ENCODE data around the gene AVL9. TPM values are rescaled to one million over a fixed set of nuclear protein-coding genes. Genes with fewer than 3 reads are reported as not detected.
A peak's percentile ranks its signal among the peaks of the same experiment; 100 is the strongest.

Gene AVL9
- total RNA-seq, 2 experiments from 2014 or later = 35.9 to 42.2 TPM

DNA sequence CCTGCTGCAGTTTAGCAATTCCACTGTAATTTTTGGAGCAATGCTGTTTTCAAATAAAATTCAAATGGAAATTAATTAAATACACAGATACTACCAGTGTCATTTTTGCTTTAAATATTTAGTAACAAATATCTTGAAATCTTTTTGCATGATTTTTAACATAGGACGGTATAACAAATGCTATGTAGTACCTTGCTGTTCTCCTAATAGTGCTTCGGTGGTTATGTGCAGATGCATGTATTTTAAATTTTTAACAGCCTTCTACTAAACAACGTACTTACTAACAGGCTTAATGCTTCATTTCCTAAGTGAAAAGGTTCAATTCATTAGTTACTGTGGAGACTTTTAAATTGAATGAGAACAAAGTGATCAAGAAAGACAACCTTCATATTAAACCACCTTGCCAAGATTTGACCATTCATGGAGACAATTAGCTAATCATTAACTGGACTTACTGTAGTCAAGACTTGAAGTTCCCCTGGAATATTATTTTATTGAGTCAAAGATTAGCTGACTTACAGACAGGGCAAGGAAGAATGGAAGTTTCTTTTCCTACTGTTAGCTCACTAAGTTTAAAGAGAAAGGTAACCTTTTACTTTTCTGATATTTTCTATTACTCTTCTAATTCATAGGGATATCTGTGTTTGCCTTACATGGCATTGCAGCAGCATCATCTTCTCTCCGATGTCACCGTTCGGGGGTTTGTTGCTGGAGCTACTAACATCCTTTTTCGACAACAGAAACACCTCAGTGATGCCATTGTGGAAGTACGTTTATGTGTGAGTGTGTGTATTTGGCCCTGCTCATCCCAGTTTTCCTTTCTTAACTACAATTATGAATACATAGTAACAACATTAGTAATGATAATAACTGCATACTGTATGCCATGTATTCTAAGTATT, 74.3 kb downstream of the AVL9 start:
- no peak for ATAC-seq (ENCODE audit: low read depth)
- Mint-ChIP-seq H3K27me3 (no peaks in the 10 kb centered on the region), H3K27ac (no peak overlapping the region)

GRCh38 chr7:32573110-32573687, 77.9 kb downstream of the AVL9 start:
- Mint-ChIP-seq H3K36me3 (peaks cover 18% of the 10 kb centered on the region), H3K27ac (no peak overlapping the region), H3K9me3 (no peaks in the 10 kb centered on the region), H3K4me1 (no peaks in the 10 kb centered on the region), H3K4me3 (no peak overlapping the region), H3K27me3 (no peaks in the 10 kb centered on the region)
- no peak for DNase-seq
- POLR2A ChIA-PET = interaction anchor here (1.2 kb wide), 1 partner anchor 77 kb away, joined by 4 read pairs; no protein-coding TSS in a partner anchor
- no peak for ATAC-seq (ENCODE audit: low read depth)

More for the DNA sequence above, 74.3 kb downstream of the AVL9 start:
- peaks cover 8% of the 10 kb centered on the region for H3K36me3 Mint-ChIP-seq
- H3K9me3 Mint-ChIP-seq = no peaks in the 10 kb centered on the region
- no peaks in the 10 kb centered on the region for H3K4me1 Mint-ChIP-seq
- no peak for DNase-seq
- POLR2A ChIA-PET = no interaction called here
- no peak overlapping the region for H3K4me3 Mint-ChIP-seq

DNA sequence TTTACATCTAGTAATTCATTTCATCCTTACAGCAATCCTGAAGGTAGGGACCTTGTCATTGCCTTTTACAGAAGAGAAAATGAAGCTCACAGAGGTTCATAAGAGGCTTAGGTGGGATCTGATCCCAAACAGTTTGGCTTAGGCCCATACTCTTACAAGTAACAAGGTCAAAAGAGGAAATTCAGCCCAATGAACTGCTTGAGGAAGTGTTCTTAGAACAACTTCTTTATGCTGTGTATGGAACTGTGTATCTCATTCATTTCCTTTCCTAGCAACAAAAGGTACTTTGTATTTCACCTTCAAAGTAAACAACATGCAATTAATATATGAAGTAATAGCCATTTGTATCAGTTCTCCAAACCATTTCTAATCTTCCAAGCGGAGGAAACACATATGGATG, 79.3 kb downstream of the AVL9 start:
- Mint-ChIP-seq H3K9me3 (no peaks in the 10 kb centered on the region), H3K4me1 (no peaks in the 10 kb centered on the region), H3K36me3 (peaks cover 22% of the 10 kb centered on the region), H3K27ac (no peak overlapping the region), H3K4me3 (no peak overlapping the region), H3K27me3 (no peaks in the 10 kb centered on the region)
- POLR2A ChIA-PET = interaction anchor here (1.2 kb wide), 1 partner anchor 78 kb away, joined by 4 read pairs; no protein-coding TSS in a partner anchor
- DNase-seq (no peak), ATAC-seq (ENCODE audit: low read depth) (no peak)

GRCh38 chr7:32577421-32577820, 82.1 kb downstream of the AVL9 start:
- H3K9me3 Mint-ChIP-seq = no peaks in the 10 kb centered on the region
- H3K27ac Mint-ChIP-seq = no peak overlapping the region
- ATAC-seq (ENCODE audit: low read depth) (no peak), DNase-seq (no peak)
- no peaks in the 10 kb centered on the region for H3K27me3 Mint-ChIP-seq
- no peak overlapping the region for H3K4me3 Mint-ChIP-seq
- no peaks in the 10 kb centered on the region for H3K4me1 Mint-ChIP-seq
- H3K36me3 Mint-ChIP-seq = peaks cover 20% of the 10 kb centered on the region
- POLR2A ChIA-PET = no interaction called here

- no peaks in the 10 kb centered on the region for H3K27me3 Mint-ChIP-seq
- DNase-seq (no peak), ATAC-seq (ENCODE audit: low read depth) (no peak)
- H3K27ac Mint-ChIP-seq = no peak overlapping the region
- no peaks in the 10 kb centered on the region for H3K4me1 Mint-ChIP-seq
- peaks cover 22% of the 10 kb centered on the region for H3K36me3 Mint-ChIP-seq
- no peak overlapping the region for H3K4me3 Mint-ChIP-seq
- H3K9me3 Mint-ChIP-seq = no peaks in the 10 kb centered on the region
- POLR2A ChIA-PET = no interaction called here
These were observed 84.5 kb downstream of the AVL9 start for GRCh38 chr7:32579776-32580175.

- no peak overlapping the region for H3K27ac Mint-ChIP-seq
- H3K4me3 Mint-ChIP-seq = no peak overlapping the region
- POLR2A ChIA-PET = no interaction called here
- no peaks in the 10 kb centered on the region for H3K9me3 Mint-ChIP-seq
- ATAC-seq (ENCODE audit: low read depth) (no peak), DNase-seq (no peak)
- H3K36me3 Mint-ChIP-seq = peaks cover 24% of the 10 kb centered on the region
- no peaks in the 10 kb centered on the region for H3K27me3 Mint-ChIP-seq
- no peaks in the 10 kb centered on the region for H3K4me1 Mint-ChIP-seq
These were observed 85.4 kb downstream of the AVL9 start for GRCh38 chr7:32580646-32581045.

GRCh38 chr7:32582036-32582435, 86.7 kb downstream of the AVL9 start:
- Mint-ChIP-seq H3K4me3 (no peak overlapping the region), H3K4me1 (peaks cover 3% of the 10 kb centered on the region), H3K27me3 (no peaks in the 10 kb centered on the region), H3K27ac (no peak overlapping the region), H3K9me3 (no peaks in the 10 kb centered on the region), H3K36me3 (peaks cover 26% of the 10 kb centered on the region)
- ATAC-seq (ENCODE audit: low read depth) (no peak), DNase-seq (no peak)
- POLR2A ChIA-PET = interaction anchor here (0.6 kb wide), 1 partner anchor 9 kb away, joined by 4 read pairs; no protein-coding TSS in a partner anchor

GRCh38 chr7:32583791-32584190, 88.5 kb downstream of the AVL9 start:
- no peak for ATAC-seq (ENCODE audit: low read depth)
- Mint-ChIP-seq H3K4me3 (no peak overlapping the region), H3K36me3 (peaks cover 26% of the 10 kb centered on the region), H3K9me3 (no peaks in the 10 kb centered on the region), H3K4me1 (peaks cover 8% of the 10 kb centered on the region), H3K27ac (no peak overlapping the region), H3K27me3 (no peaks in the 10 kb centered on the region)
- DNase-seq = no peak
- POLR2A ChIA-PET = no interaction called here

GRCh38 chr7:32586291-32587221, 91.3 kb downstream of the AVL9 start:
- no peaks in the 10 kb centered on the region for H3K27me3 Mint-ChIP-seq
- no peak for ATAC-seq (ENCODE audit: low read depth)
- no peak overlapping the region for H3K27ac Mint-ChIP-seq
- POLR2A ChIA-PET = no interaction called here
- H3K36me3 Mint-ChIP-seq = peaks cover 24% of the 10 kb centered on the region
- H3K9me3 Mint-ChIP-seq = no peaks in the 10 kb centered on the region
- no peak for DNase-seq
- peaks cover 11% of the 10 kb centered on the region for H3K4me1 Mint-ChIP-seq
- no peak overlapping the region for H3K4me3 Mint-ChIP-seq

DNA sequence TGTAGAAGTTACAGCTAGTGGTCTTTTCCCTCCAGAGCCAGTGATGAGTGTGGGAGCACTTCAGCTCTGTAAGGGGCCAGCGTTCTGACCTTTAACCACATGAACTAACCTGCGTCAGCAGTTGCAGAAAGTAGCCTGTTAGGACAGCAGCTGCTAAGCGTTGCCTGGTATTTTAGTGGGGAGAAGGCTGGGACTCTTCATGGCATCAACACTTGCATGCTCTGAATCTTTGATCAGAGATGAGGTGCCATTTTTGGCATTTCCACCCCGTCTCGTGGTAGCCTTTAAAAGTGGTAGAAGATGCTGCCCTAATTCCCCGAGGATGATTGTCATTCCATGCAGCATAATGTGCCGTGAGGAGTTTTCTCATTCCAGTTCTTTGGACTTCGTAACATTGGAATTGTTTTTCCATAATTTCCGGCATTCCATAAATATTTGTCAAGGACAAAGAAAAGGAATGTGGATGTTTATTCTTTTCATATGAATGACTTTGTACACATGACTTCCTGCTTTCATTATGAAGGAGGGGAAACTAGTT, 92.2 kb downstream of the AVL9 start:
- DNase-seq (no peak), ATAC-seq (ENCODE audit: low read depth) (no peak)
- Mint-ChIP-seq H3K9me3 (no peaks in the 10 kb centered on the region), H3K27me3 (no peaks in the 10 kb centered on the region), H3K36me3 (peaks cover 22% of the 10 kb centered on the region), H3K27ac (no peak overlapping the region), H3K4me1 (peaks cover 11% of the 10 kb centered on the region), H3K4me3 (no peak overlapping the region)
- POLR2A ChIA-PET = no interaction called here

GRCh38 chr7:32588657-32589056, 93.4 kb downstream of the AVL9 start:
- ATAC-seq (ENCODE audit: low read depth) = peak; percentile 45
- POLR2A ChIA-PET = no interaction called here
- no peak overlapping the region for H3K4me3 Mint-ChIP-seq

GRCh38 chr7:32591938-32592337, 96.6 kb downstream of the AVL9 start:
- ATAC-seq (ENCODE audit: low read depth) = no peak
- Mint-ChIP-seq H3K36me3 (peaks cover 7% of the 10 kb centered on the region), H3K4me3 (no peak overlapping the region), H3K27me3 (peaks cover 1% of the 10 kb centered on the region), H3K4me1 (peaks cover 9% of the 10 kb centered on the region), H3K9me3 (no peaks in the 10 kb centered on the region), H3K27ac (no peak overlapping the region)
- no peak for DNase-seq
- POLR2A ChIA-PET = no interaction called here

More at GRCh38 chr7:32588657-32589056, 93.4 kb downstream of the AVL9 start:
- peaks cover 19% of the 10 kb centered on the region for H3K36me3 Mint-ChIP-seq
- H3K9me3 Mint-ChIP-seq = no peaks in the 10 kb centered on the region
- no peak for DNase-seq
- peaks cover 11% of the 10 kb centered on the region for H3K4me1 Mint-ChIP-seq
- H3K27me3 Mint-ChIP-seq = no peaks in the 10 kb centered on the region
- H3K27ac Mint-ChIP-seq = no peak overlapping the region

GRCh38 chr7:32592701-32593100, 97.4 kb downstream of the AVL9 start:
- Mint-ChIP-seq H3K4me1 (peaks cover 8% of the 10 kb centered on the region), H3K27me3 (peaks cover 6% of the 10 kb centered on the region), H3K9me3 (no peaks in the 10 kb centered on the region), H3K4me3 (no peak overlapping the region), H3K27ac (no peak overlapping the region), H3K36me3 (peaks cover 5% of the 10 kb centered on the region)
- no peak for DNase-seq
- POLR2A ChIA-PET = no interaction called here
- ATAC-seq (ENCODE audit: low read depth) = no peak
